Endodermal cell (in vitro differentiated cells): ENCODE data around the gene SMIM38. TPM values are rescaled to one million over a fixed set of nuclear protein-coding genes. Genes with fewer than 3 reads are reported as not detected.

Source experiments
- DNase-seq: peaks from one replicate; pipeline ENCODE4 v3.0.0-alpha.2; 2017
- H3K27ac ChIP-seq: 2 replicates; pipeline ENCODE4 v1.5.1; 2013; ENCODE audit warnings: mild to moderate bottlenecking, low read depth, low read length, moderate library complexity
- H3K27me3 ChIP-seq: 2 replicates; pipeline ENCODE4 v1.6.1; 2013; ENCODE audit warnings: mild to moderate bottlenecking, low read length, moderate library complexity; ENCODE audit not compliant: insufficient read depth, control insufficient read depth, poor library complexity, severe bottlenecking
- H3K36me3 ChIP-seq: 2 replicates; pipeline ENCODE4 v1.7.0; 2013; ENCODE audit warnings: mild to moderate bottlenecking, low read length, moderate library complexity; ENCODE audit not compliant: control insufficient read depth, insufficient read depth
- H3K4me1 ChIP-seq: one replicate; pipeline ENCODE4 v1.7.0; 2013; ENCODE audit warnings: low read length; ENCODE audit not compliant: control insufficient read depth, insufficient read depth
- H3K4me3 ChIP-seq: 2 replicates; pipeline ENCODE4 v1.5.1; 2013; ENCODE audit warnings: mild to moderate bottlenecking, low read length, moderate library complexity
- H3K9ac ChIP-seq: 2 replicates; pipeline ENCODE4 v1.6.1; 2013; ENCODE audit warnings: mild to moderate bottlenecking, low read length, moderate library complexity; ENCODE audit not compliant: poor library complexity, severe bottlenecking; ENCODE audit errors: extremely low read depth
- H3K9me3 ChIP-seq: 2 replicates; pipeline ENCODE4 v1.6.1; 2013; ENCODE audit warnings: mild to moderate bottlenecking, low read length, moderate library complexity; ENCODE audit not compliant: control insufficient read depth
- H3K27ac Mint-ChIP-seq: 2 replicates; pipeline ENCODE4 v1.8.0; 2020; ENCODE audit warnings: mixed read lengths
- H3K27me3 Mint-ChIP-seq: 2 replicates; pipeline ENCODE4 v1.8.0; 2021; ENCODE audit warnings: mild to moderate bottlenecking, mixed read lengths; ENCODE audit not compliant: insufficient read depth
- H3K36me3 Mint-ChIP-seq: 2 replicates; pipeline ENCODE4 v1.8.0; 2020; ENCODE audit warnings: low read depth, mixed read lengths
- H3K4me1 Mint-ChIP-seq: 2 replicates; pipeline ENCODE4 v1.8.0; 2020; ENCODE audit warnings: mixed read lengths
- H3K4me3 Mint-ChIP-seq: 2 replicates; pipeline ENCODE4 v1.8.0; 2020; ENCODE audit warnings: mild to moderate bottlenecking, moderate library complexity, mixed read lengths
- H3K9me3 Mint-ChIP-seq: 2 replicates; pipeline ENCODE4 v1.8.0; 2020; ENCODE audit warnings: mild to moderate bottlenecking, mixed read lengths
- WGBS, 2 experiments: methylation state at CpG; one replicate each; pipeline versions ENCODE4 v1.1.5 to v1.1.7; 2013; ENCODE audit warnings: missing lambda C conversion rate in 2 of 2, mixed read lengths in 1 of 2; ENCODE audit not compliant: insufficient coverage in 1 of 2, insufficient read length in 1 of 2; 5-methylcytosine and 5-hydroxymethylcytosine counted together
- total RNA-seq, 2 donors: library from RNA; stranded (reverse); fragmentation: NEBNext Ultra II Directional in 1 of 2; extraction: Animal tissue kit (Norgen Biotek cat#: 25700) in 1 of 2; gene quantifications; 2 replicates in 1 of 2; 3 replicates in 1 of 2; pipeline ENCODE4 v1.2.1, GENCODE V29; 2021
- TF ChIP-seq, protein P1 (sequence below): fragments of 200-600 bp; sonication (generic); conservative IDR thresholded peaks from 2 replicates; pipeline ENCODE4 v1.5.0; 2021; ENCODE audit warnings: antibody characterized with exemption, mild to moderate bottlenecking

Gene SMIM38
- total RNA-seq, 2 donors from 2014 or later: 0.20 to 0.64 TPM

DNA sequence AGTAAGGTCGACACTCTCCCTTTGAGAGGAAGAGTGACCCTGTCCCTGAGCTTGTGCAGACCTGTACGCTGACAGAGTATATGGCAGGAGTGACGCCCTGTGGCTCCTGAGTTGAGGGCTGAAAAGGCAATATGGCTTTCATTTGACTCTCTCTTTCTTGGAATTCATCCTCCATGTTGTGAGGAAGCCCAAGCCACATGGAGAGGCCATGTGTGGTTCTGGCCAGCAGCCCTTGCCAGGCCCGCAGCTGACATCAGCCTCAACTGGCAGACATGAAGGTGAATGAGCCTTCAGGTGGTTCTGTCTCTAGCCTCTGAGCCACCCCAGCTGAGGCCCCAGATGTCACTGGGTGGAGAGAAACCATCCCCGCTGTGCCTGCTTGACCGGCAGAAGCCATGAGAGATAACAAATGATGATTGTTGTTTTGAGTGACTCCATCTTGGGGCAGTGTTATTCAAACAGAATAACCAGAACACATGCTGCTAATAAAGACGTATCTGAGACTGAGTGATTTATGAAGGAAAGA lies 31.9 kb downstream of the SMIM38 start:
- H3K4me1 ChIP-seq: no peaks in the 10 kb centered on the region
- H3K27ac ChIP-seq: no peak overlapping the region
- TF ChIP-seq, protein P1, sequence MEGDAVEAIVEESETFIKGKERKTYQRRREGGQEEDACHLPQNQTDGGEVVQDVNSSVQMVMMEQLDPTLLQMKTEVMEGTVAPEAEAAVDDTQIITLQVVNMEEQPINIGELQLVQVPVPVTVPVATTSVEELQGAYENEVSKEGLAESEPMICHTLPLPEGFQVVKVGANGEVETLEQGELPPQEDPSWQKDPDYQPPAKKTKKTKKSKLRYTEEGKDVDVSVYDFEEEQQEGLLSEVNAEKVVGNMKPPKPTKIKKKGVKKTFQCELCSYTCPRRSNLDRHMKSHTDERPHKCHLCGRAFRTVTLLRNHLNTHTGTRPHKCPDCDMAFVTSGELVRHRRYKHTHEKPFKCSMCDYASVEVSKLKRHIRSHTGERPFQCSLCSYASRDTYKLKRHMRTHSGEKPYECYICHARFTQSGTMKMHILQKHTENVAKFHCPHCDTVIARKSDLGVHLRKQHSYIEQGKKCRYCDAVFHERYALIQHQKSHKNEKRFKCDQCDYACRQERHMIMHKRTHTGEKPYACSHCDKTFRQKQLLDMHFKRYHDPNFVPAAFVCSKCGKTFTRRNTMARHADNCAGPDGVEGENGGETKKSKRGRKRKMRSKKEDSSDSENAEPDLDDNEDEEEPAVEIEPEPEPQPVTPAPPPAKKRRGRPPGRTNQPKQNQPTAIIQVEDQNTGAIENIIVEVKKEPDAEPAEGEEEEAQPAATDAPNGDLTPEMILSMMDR: no peak
- no peak overlapping the region for H3K4me3 ChIP-seq
- Mint-ChIP-seq H3K27me3 (no peaks in the 10 kb centered on the region), H3K4me3 (no peak overlapping the region), H3K27ac (no peak overlapping the region), H3K9me3 (peaks cover 6% of the 10 kb centered on the region), H3K4me1 (peaks cover 8% of the 10 kb centered on the region), H3K36me3 (no peaks in the 10 kb centered on the region)
- H3K27me3 ChIP-seq: no peaks in the 10 kb centered on the region
- no peak overlapping the region for H3K9ac ChIP-seq
- 92 to 100% methylated on average over 3 to 7 of the region's 7 CpGs for WGBS, 2 experiments
- no peaks in the 10 kb centered on the region for H3K36me3 ChIP-seq
- H3K9me3 ChIP-seq: no peaks in the 10 kb centered on the region
- DNase-seq: no peak

DNA sequence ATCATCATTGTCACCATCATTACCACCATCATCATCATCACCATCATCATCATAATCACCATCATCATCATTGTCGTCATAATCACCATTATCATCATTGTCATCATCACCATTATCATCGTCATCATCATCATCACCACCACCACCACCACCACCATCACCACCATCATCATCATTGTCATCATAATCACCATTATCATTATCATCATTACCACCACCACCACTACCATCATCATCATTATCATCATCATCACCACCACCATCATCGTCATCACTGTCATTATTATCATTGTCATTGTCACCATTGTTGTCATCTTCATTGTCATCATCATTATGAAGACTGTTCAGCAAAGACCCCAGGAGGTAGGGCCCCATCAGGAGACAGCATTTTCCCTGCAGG lies 33.3 kb downstream of the SMIM38 start:
- no peaks in the 10 kb centered on the region for H3K36me3 ChIP-seq
- DNase-seq: no peak
- H3K27me3 ChIP-seq: no peaks in the 10 kb centered on the region
- no peak overlapping the region for H3K4me3 Mint-ChIP-seq
- no peak overlapping the region for H3K9ac ChIP-seq
- H3K27ac Mint-ChIP-seq: no peak overlapping the region
- no peaks in the 10 kb centered on the region for H3K36me3 Mint-ChIP-seq
- H3K4me1 ChIP-seq: no peaks in the 10 kb centered on the region
- H3K27me3 Mint-ChIP-seq: no peaks in the 10 kb centered on the region
- no peak overlapping the region for H3K4me3 ChIP-seq
- H3K27ac ChIP-seq: no peak overlapping the region
- TF ChIP-seq, protein P1: no peak
- peaks cover 8% of the 10 kb centered on the region for H3K4me1 Mint-ChIP-seq
- H3K9me3 Mint-ChIP-seq: peaks cover 6% of the 10 kb centered on the region
- no peaks in the 10 kb centered on the region for H3K9me3 ChIP-seq
- WGBS, 2 experiments: 71 to 84% methylated on average over 3 of the region's 3 CpGs

DNA sequence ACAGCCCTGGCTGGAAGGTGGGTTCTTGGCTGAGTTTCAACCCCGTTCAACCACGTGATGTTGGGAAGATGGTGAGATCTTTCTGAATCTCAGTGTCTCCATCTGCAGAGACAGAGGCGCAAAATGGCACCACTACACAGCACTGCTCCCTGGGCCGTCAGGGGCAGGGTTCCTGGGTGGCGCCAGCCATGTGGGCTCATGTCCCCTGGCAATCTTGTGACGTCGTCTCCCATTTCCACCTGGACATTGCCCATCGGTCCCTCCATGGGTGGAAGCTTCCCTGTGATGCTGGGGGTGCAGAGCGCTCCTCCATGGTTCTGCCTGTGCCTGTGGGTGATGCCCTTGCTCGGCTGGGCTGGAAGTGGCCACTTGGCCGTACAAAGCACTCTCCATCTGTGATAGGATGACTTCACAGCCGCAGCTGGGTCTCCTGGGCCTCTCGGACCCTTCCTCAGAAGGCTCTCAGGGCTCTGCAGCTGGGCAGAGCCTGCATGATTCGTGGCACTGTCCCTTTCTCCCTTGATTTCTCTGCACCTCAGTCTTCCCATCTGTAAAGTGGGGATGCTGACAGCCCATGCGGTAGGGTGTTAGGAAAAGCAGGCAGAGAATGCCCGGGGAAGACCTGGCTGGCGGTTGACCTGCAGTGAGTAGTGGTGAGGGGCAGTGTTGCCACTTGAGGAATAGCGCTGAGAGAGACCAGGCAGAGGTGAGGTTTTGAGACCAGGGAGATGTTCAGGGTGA lies 35.2 kb downstream of the SMIM38 start:
- Mint-ChIP-seq H3K27me3 (no peaks in the 10 kb centered on the region), H3K36me3 (no peaks in the 10 kb centered on the region), H3K27ac (no peak overlapping the region), H3K9me3 (peaks cover 6% of the 10 kb centered on the region), H3K4me1 (peaks cover 8% of the 10 kb centered on the region), H3K4me3 (no peak overlapping the region)
- Histone ChIP-seq H3K4me1 (no peaks in the 10 kb centered on the region), H3K36me3 (no peaks in the 10 kb centered on the region), H3K4me3 (no peak overlapping the region), H3K9me3 (no peaks in the 10 kb centered on the region), H3K27ac (no peak overlapping the region), H3K9ac (no peak overlapping the region), H3K27me3 (no peaks in the 10 kb centered on the region)
- WGBS, 2 experiments: 90 to 95% methylated on average over 14 to 18 of the region's 18 CpGs
- TF ChIP-seq, protein P1: no peak
- no peak for DNase-seq
